Muscle of leg (tissue), 11 donors: Measurements from ENCODE around the gene HLCS. TPM values are rescaled to one million over a fixed set of nuclear protein-coding genes. Genes with fewer than 3 reads are reported as not detected.
A peak's percentile ranks its signal among the peaks of the same experiment; 100 is the strongest.

Experiments
- DNase-seq: peaks from one replicate; pipeline ENCODE4 v3.0.0; 2013
- H3K27ac ChIP-seq: one replicate; pipeline ENCODE4 v1.5.1; 2013; ENCODE audit warnings: mild to moderate bottlenecking, low read length, control low read depth
- H3K27me3 ChIP-seq: one replicate; pipeline ENCODE4 v1.6.1; 2013; ENCODE audit warnings: low read length; ENCODE audit not compliant: control insufficient read depth, insufficient read depth
- H3K36me3 ChIP-seq: one replicate; pipeline ENCODE4 v1.6.1; 2013; ENCODE audit warnings: low read length; ENCODE audit not compliant: control insufficient read depth, insufficient read depth
- H3K4me1 ChIP-seq: one replicate; pipeline ENCODE4 v1.6.1; 2013; ENCODE audit warnings: low read length; ENCODE audit not compliant: control insufficient read depth, insufficient read depth
- H3K4me3 ChIP-seq: one replicate; pipeline ENCODE4 v1.5.1; 2013; ENCODE audit warnings: low read length, control low read depth
- H3K9me3 ChIP-seq: replicated peaks from 2 replicates; pipeline ENCODE4 v1.6.1; 2013; ENCODE audit warnings: low read depth, low read length; ENCODE audit not compliant: control insufficient read depth
- WGBS: methylation state at CpG from one replicate; pipeline ENCODE4 v1.1.5; 2013; ENCODE audit warnings: missing lambda C conversion rate; ENCODE audit not compliant: insufficient coverage; 5-methylcytosine and 5-hydroxymethylcytosine counted together
- polyA plus RNA-seq, 8 donors: library from polyadenylated mRNA; unstranded; fragments of 120-200 nt; gene quantifications; one replicate each; pipeline versions ENCODE4 v1.2.1 to v1.2.3, GENCODE V29; 2013; ENCODE audit warnings: inconsistent platforms in 1 of 8, low replicate concordance in 1 of 8; ENCODE audit not compliant: insufficient read length in 8 of 8, insufficient read depth in 1 of 8
- total RNA-seq: library from RNA; stranded (reverse); fragments of 120-200 nt; gene quantifications from one replicate; pipeline ENCODE4 v1.2.4, GENCODE V29; 2013

The HLCS gene
- total and polyA plus RNA-seq, 9 donors: 8.4 to 13.4 (median 12.9) TPM

- Histone ChIP-seq H3K27me3 (no peaks in the 10 kb centered on the region), H3K27ac (no peak overlapping the region), H3K4me1 (peaks cover 6% of the 10 kb centered on the region), H3K36me3 (no peaks in the 10 kb centered on the region), H3K4me3 (no peak overlapping the region), H3K9me3 (no peaks in the 10 kb centered on the region)
- DNase-seq: no peak
- 86% methylated on average over 4 of the region's 8 CpGs for whole genome bisulfite sequencing
These were observed 116.1 kb downstream of the HLCS start for GRCh38 chr21:36850372-36850771.

GRCh38 chr21:36849461-36850105, 116.9 kb downstream of the HLCS start:
- Histone ChIP-seq H3K36me3 (no peaks in the 10 kb centered on the region), H3K9me3 (no peaks in the 10 kb centered on the region), H3K27ac (no peak overlapping the region), H3K4me3 (no peak overlapping the region), H3K4me1 (peaks cover 6% of the 10 kb centered on the region), H3K27me3 (no peaks in the 10 kb centered on the region)
- 70% methylated on average over 4 of the region's 7 CpGs for WGBS
- DNase-seq: no peak

- no peaks in the 10 kb centered on the region for H3K9me3 ChIP-seq
- no peak overlapping the region for H3K4me3 ChIP-seq
- H3K36me3 ChIP-seq: no peaks in the 10 kb centered on the region
- H3K27ac ChIP-seq: no peak overlapping the region
- peaks cover 6% of the 10 kb centered on the region for H3K4me1 ChIP-seq
- H3K27me3 ChIP-seq: no peaks in the 10 kb centered on the region
- no peak for DNase-seq
- WGBS: no CpG with 5 or more reads among the region's 3 CpGs
These were observed 117.7 kb downstream of the HLCS start for GRCh38 chr21:36848730-36849274.

DNA sequence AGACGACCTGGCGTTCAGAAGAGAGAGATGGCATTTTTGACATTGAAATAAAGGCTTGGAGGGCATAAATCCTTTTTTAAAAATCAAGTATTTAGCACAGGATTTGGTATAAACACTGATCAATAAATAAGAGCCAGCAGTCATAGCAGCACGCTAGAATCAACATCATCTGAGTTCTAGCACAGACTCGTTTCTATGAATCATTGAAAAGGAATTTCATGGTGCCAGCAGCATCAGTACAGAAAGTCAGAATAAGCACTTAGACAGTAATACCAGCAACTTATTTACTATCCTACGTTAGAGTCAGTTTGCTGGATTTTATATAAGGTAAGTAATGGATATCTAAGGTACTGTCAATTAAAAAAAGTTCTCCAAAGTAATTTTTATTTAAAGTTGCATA, 119.3 kb downstream of the HLCS start:
- Histone ChIP-seq H3K27ac (no peak overlapping the region), H3K9me3 (no peaks in the 10 kb centered on the region), H3K36me3 (no peaks in the 10 kb centered on the region), H3K27me3 (no peaks in the 10 kb centered on the region), H3K4me1 (peaks cover 2% of the 10 kb centered on the region), H3K4me3 (no peak overlapping the region)
- 29% methylated on average over 1 of the region's 5 CpGs for WGBS
- peak; percentile 26 for DNase-seq

DNA sequence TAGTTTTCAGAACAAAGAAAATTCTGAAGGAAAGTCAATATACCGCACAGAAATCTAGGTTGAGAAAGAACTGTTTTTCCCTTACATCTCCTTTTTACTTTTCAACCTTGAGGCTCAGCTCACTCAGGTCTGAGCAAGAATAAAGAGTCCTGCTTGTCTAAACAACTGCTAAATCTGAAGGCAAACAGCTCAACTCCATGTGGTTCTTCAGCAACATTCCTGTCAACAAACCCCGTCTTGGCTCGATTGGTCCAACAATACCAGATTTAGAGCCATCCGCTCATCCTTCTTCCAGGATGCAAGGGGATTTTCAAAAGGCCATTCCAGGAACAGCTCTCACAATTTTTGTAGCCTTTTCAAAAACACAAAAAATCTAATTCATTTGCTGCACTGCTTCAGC, 119.8 kb downstream of the HLCS start:
- H3K27ac ChIP-seq: no peak overlapping the region
- DNase-seq: no peak
- H3K27me3 ChIP-seq: no peaks in the 10 kb centered on the region
- peaks cover 2% of the 10 kb centered on the region for H3K4me1 ChIP-seq
- H3K9me3 ChIP-seq: no peaks in the 10 kb centered on the region
- 64% methylated on average over 3 of the region's 4 CpGs for WGBS
- H3K4me3 ChIP-seq: no peak overlapping the region
- no peaks in the 10 kb centered on the region for H3K36me3 ChIP-seq

GRCh38 chr21:36845790-36846189, 120.7 kb downstream of the HLCS start:
- Histone ChIP-seq H3K4me3 (no peak overlapping the region), H3K36me3 (no peaks in the 10 kb centered on the region), H3K27me3 (no peaks in the 10 kb centered on the region), H3K27ac (no peak overlapping the region), H3K4me1 (peaks cover 2% of the 10 kb centered on the region), H3K9me3 (no peaks in the 10 kb centered on the region)
- no peak for DNase-seq
- no CpG with 5 or more reads among the region's 2 CpGs for WGBS

- Histone ChIP-seq H3K36me3 (no peaks in the 10 kb centered on the region), H3K27me3 (no peaks in the 10 kb centered on the region), H3K27ac (no peak overlapping the region), H3K4me3 (no peak overlapping the region), H3K4me1 (peaks cover 2% of the 10 kb centered on the region), H3K9me3 (no peaks in the 10 kb centered on the region)
- WGBS: 52% methylated on average over 5 of the region's 10 CpGs
- no peak for DNase-seq
These were observed 121.4 kb downstream of the HLCS start for GRCh38 chr21:36845070-36845469.

GRCh38 chr21:36841866-36842265, 124.6 kb downstream of the HLCS start:
- no peaks in the 10 kb centered on the region for H3K9me3 ChIP-seq
- H3K36me3 ChIP-seq: no peaks in the 10 kb centered on the region
- peaks cover 4% of the 10 kb centered on the region for H3K4me1 ChIP-seq
- H3K4me3 ChIP-seq: no peak overlapping the region
- H3K27me3 ChIP-seq: no peaks in the 10 kb centered on the region
- no peak overlapping the region for H3K27ac ChIP-seq
- DNase-seq: no peak
- 100% methylated on average over 2 of the region's 3 CpGs for WGBS

- H3K9me3 ChIP-seq: no peaks in the 10 kb centered on the region
- H3K4me1 ChIP-seq: peaks cover 16% of the 10 kb centered on the region
- WGBS: no CpG with 5 or more reads among the region's 3 CpGs
- no peaks in the 10 kb centered on the region for H3K36me3 ChIP-seq
- no peaks in the 10 kb centered on the region for H3K27me3 ChIP-seq
- no peak for DNase-seq
- no peak overlapping the region for H3K4me3 ChIP-seq
- H3K27ac ChIP-seq: no peak overlapping the region
These were observed 126.7 kb downstream of the HLCS start for GRCh38 chr21:36839735-36840134.

- Histone ChIP-seq H3K36me3 (no peaks in the 10 kb centered on the region), H3K27ac (no peak overlapping the region), H3K27me3 (no peaks in the 10 kb centered on the region), H3K9me3 (no peaks in the 10 kb centered on the region), H3K4me3 (no peak overlapping the region), H3K4me1 (peaks cover 20% of the 10 kb centered on the region)
- 42% methylated on average over 4 of the region's 6 CpGs for WGBS
- peak; percentile 49 for DNase-seq
These were observed 127.3 kb downstream of the HLCS start for GRCh38 chr21:36839123-36839522.
